HEK293 (cell line): Measurements from ENCODE around the gene TIMM17B.
A peak's percentile ranks its signal among the peaks of the same experiment; 100 is the strongest.

ENCODE experiments used
- CTCF ChIA-PET: fragments of 350-600 bp; formaldehyde crosslinking; extraction: SDS; loops from one replicate; lab custom pipeline; 2021; ENCODE audit warnings: antibody characterized with exemption; lab: Yijun Ruan, JAX
- POLR2A ChIA-PET: fragments of 300-600 bp; formaldehyde crosslinking; extraction: SDS; loops from one replicate; lab custom pipeline; 2020; ENCODE audit warnings: antibody characterized with exemption, inconsistent platforms; lab: Yijun Ruan, JAX
- H3K27ac ChIP-seq: fragments of 200-500 bp; sonication (Bioruptor generic); 2 replicates; pipeline ENCODE4 v1.5.1; 2014; ENCODE audit warnings: low read depth, low read length, control low read depth, inconsistent platforms; ENCODE audit errors: extremely low read depth
- H3K36me3 ChIP-seq, 2 experiments: fragments of 200-500 bp in 1 of 2; sonication (Bioruptor generic) in 1 of 2; 1 replicate in 1 of 2; 2 replicates in 1 of 2; pipeline ENCODE4 v1.5.1; 2014 to 2017; ENCODE audit warnings: inconsistent platforms in 2 of 2, low read length in 2 of 2; ENCODE audit not compliant: control insufficient read depth in 2 of 2, insufficient read depth in 1 of 2
- H3K4me1 ChIP-seq: fragments of 200-500 bp; sonication (Bioruptor generic); 2 replicates; pipeline ENCODE4 v1.5.1; 2014; ENCODE audit warnings: mild to moderate bottlenecking, low read length, inconsistent platforms; ENCODE audit not compliant: control insufficient read depth, insufficient read depth
- H3K4me3 ChIP-seq: 2 replicates; pipeline ENCODE4 v1.5.1; 2011; ENCODE audit warnings: low read depth, mild to moderate bottlenecking, control low read depth, low read length, moderate library complexity
- H3K9me3 ChIP-seq: fragments of 200-500 bp; sonication (Bioruptor generic); 2 replicates; pipeline ENCODE4 v1.5.1; 2014; ENCODE audit warnings: low read depth, low read length, inconsistent platforms; ENCODE audit not compliant: control insufficient read depth, insufficient read depth
- ATF2 ChIP-seq: fragments of 450-650 bp; formaldehyde crosslinking; IDR thresholded peaks from 2 replicates; pipeline ENCODE4 v1.5.1; 2016; ENCODE audit warnings: missing biosample characterization, missing genetic modification characterization, low read depth
- GLIS1 ChIP-seq: fragments of 450-650 bp; formaldehyde crosslinking; IDR thresholded peaks from 2 replicates; pipeline ENCODE4 v1.5.1; 2016; ENCODE audit warnings: missing biosample characterization, missing genetic modification characterization
- HOXC10 ChIP-seq: sonication (generic); formaldehyde crosslinking; IDR thresholded peaks from 2 replicates; pipeline ENCODE4 v1.8.1; 2023; ENCODE audit warnings: mild to moderate bottlenecking, missing genetic modification reagents
- KLF17 ChIP-seq: fragments of 450-650 bp; formaldehyde crosslinking; IDR thresholded peaks from 2 replicates; pipeline ENCODE4 v1.5.1; 2016; ENCODE audit warnings: missing biosample characterization, missing genetic modification characterization
- KLF9 ChIP-seq: fragments of 450-650 bp; formaldehyde crosslinking; IDR thresholded peaks from 2 replicates; pipeline ENCODE4 v1.5.1; 2016; ENCODE audit warnings: missing biosample characterization, missing genetic modification characterization, low read depth
- PRDM1 ChIP-seq: fragments of 450-650 bp; formaldehyde crosslinking; IDR thresholded peaks from 2 replicates; pipeline ENCODE4; 2016; ENCODE audit warnings: missing biosample characterization, missing genetic modification characterization
- PRDM2 ChIP-seq: fragments of 450-650 bp; formaldehyde crosslinking; IDR thresholded peaks from 2 replicates; pipeline ENCODE4 v1.5.1; 2016; ENCODE audit warnings: missing biosample characterization, missing genetic modification characterization, borderline replicate concordance
- RBAK ChIP-seq: fragments of 450-650 bp; formaldehyde crosslinking; IDR thresholded peaks from 2 replicates; pipeline ENCODE4 v1.5.1; 2016; ENCODE audit warnings: missing biosample characterization, missing genetic modification characterization
- TRIM28 ChIP-seq: IDR thresholded peaks from 2 replicates; pipeline ENCODE4 v1.6.1; 2011; ENCODE audit warnings: low read length, control low read depth, borderline replicate concordance
- ZFP37 ChIP-seq: fragments of 450-650 bp; formaldehyde crosslinking; IDR thresholded peaks from 2 replicates; pipeline ENCODE4 v1.5.1; 2016; ENCODE audit warnings: missing biosample characterization, missing genetic modification characterization
- ZNF26 ChIP-seq: fragments of 450-650 bp; formaldehyde crosslinking; IDR thresholded peaks from 2 replicates; pipeline ENCODE4 v1.5.1; 2016; ENCODE audit warnings: missing biosample characterization, missing genetic modification characterization
- ZNF292 ChIP-seq: fragments of 450-650 bp; formaldehyde crosslinking; IDR thresholded peaks from 2 replicates; pipeline ENCODE4 v1.5.1; 2016; ENCODE audit warnings: low read depth, missing biosample characterization, missing genetic modification characterization, borderline replicate concordance
- ZNF311 ChIP-seq: fragments of 450-650 bp; formaldehyde crosslinking; IDR thresholded peaks from 2 replicates; pipeline ENCODE4 v1.5.1; 2017; ENCODE audit warnings: missing biosample characterization, missing genetic modification characterization, borderline replicate concordance
- ZNF433 ChIP-seq: fragments of 450-650 bp; formaldehyde crosslinking; IDR thresholded peaks from 2 replicates; pipeline ENCODE4 v1.5.1; 2016; ENCODE audit warnings: missing biosample characterization, missing genetic modification characterization, low read depth
- ZNF626 ChIP-seq: fragments of 450-650 bp; sonication (Bioruptor Pico); formaldehyde crosslinking; IDR thresholded peaks from 2 replicates; pipeline ENCODE4 v1.5.1; 2018; ENCODE audit warnings: missing biosample characterization, missing genetic modification characterization, inconsistent platforms
- ZNF677 ChIP-seq: fragments of 450-650 bp; IDR thresholded peaks from 2 replicates; pipeline ENCODE4 v1.5.0; 2018; ENCODE audit warnings: missing biosample characterization, mild to moderate bottlenecking, missing genetic modification characterization, moderate library complexity
- ZNF707 ChIP-seq: fragments of 450-650 bp; formaldehyde crosslinking; IDR thresholded peaks from 2 replicates; pipeline ENCODE4 v1.5.1; 2016; ENCODE audit warnings: missing biosample characterization, missing genetic modification characterization
- ZNF837 ChIP-seq: fragments of 450-650 bp; formaldehyde crosslinking; IDR thresholded peaks from 2 replicates; pipeline ENCODE4 v1.5.1; 2016; ENCODE audit warnings: missing biosample characterization, missing genetic modification characterization
- ZSCAN18 ChIP-seq: fragments of 450-650 bp; formaldehyde crosslinking; IDR thresholded peaks from 2 replicates; pipeline ENCODE4 v1.5.1; 2016; ENCODE audit warnings: missing biosample characterization, missing genetic modification characterization

The TIMM17B gene

GRCh38 chrX:48896611-48897011 lies 957 bp downstream of the TIMM17B start:
- TF ChIP-seq ZNF292 (tag by site-specific recombination): no peak
- no peak for TF ChIP-seq HOXC10 (CRISPR knock-in tag)
- no peak for TF ChIP-seq ZNF837 (tag by site-specific recombination)
- no peak for TF ChIP-seq KLF9
- TF ChIP-seq TRIM28: no peak
- TF ChIP-seq ATF2 (tag by site-specific recombination): no peak
- no peak for TF ChIP-seq ZNF311 (tag by site-specific recombination)
- TF ChIP-seq ZNF433: no peak
- TF ChIP-seq ZFP37 (tag by site-specific recombination): no peak
- TF ChIP-seq ZNF26: no peak
- no peak for TF ChIP-seq PRDM1 (tag by site-specific recombination)
- TF ChIP-seq ZNF626: no peak
- no peak for TF ChIP-seq KLF17 (tag by site-specific recombination)
- Histone ChIP-seq H3K4me1 (no peaks in the 10 kb centered on the region), H3K27ac (0 out of 2 replicates have a peak overlapping the region, but pooled peaks have one; percentile 91), H3K4me3 (peak overlapping the region; percentile 79), H3K9me3 (no peaks in the 10 kb centered on the region), H3K36me3 (peaks cover 24 to 50% of the 10 kb centered on the region in 2 experiments)
- POLR2A ChIA-PET: interaction anchor here (0.5 to 3.2 kb wide), 7 partner anchors 10 to 95 kb away, joined by 3 to 21 read pairs (median 4); partner anchors contain the start of genes HDAC6 and SLC35A2
- CTCF ChIA-PET: interaction anchor here (0.6 to 1.4 kb wide), 2 partner anchors 10 to 297 kb away, joined by 3 to 4 read pairs; no protein-coding TSS in a partner anchor

- CTCF ChIA-PET: no interaction called here
These were observed 2.7 kb downstream of the TIMM17B start for GRCh38 chrX:48894891-48895290.

More at GRCh38 chrX:48894891-48895290, 2.7 kb downstream of the TIMM17B start:
- Histone ChIP-seq H3K27ac (no peak overlapping the region), H3K36me3 (peaks cover 13 to 38% of the 10 kb centered on the region in 2 experiments), H3K4me1 (no peaks in the 10 kb centered on the region), H3K9me3 (no peaks in the 10 kb centered on the region), H3K4me3 (no peak overlapping the region)
- POLR2A ChIA-PET: no interaction called here
- TF ChIP-seq ATF2 (tag by site-specific recombination): no peak
- TF ChIP-seq GLIS1 (tag by site-specific recombination): no peak
- TF ChIP-seq PRDM2 (tag by site-specific recombination): no peak
- TF ChIP-seq ZNF707: no peak
- no peak for TF ChIP-seq ZSCAN18 (tag by site-specific recombination)
- no peak for TF ChIP-seq ZNF677 (tag by site-specific recombination)
- TF ChIP-seq RBAK: no peak
